Thyroid gland (tissue), 4 donors: Measurements from ENCODE around the gene NUP62CL. TPM values are rescaled to one million over a fixed set of nuclear protein-coding genes. Genes with fewer than 3 reads are reported as not detected.

ENCODE experiments used
- DNase-seq, 2 donors: peaks; one replicate each; pipeline ENCODE4 v3.0.0-alpha.2; 2019
- H3K27ac ChIP-seq, 3 donors: fragments of 200-600 bp; sonication (generic); 1 replicate in 2 of 3; 2 replicates in 1 of 3; pipeline ENCODE4 v1.5.1; 2016 to 2019; ENCODE audit warnings: mild to moderate bottlenecking in 1 of 3, moderate library complexity in 1 of 3
- H3K27me3 ChIP-seq: fragments of 200-600 bp; sonication (generic); one replicate; pipeline ENCODE4 v1.5.1; 2019
- H3K36me3 ChIP-seq, 2 donors: fragments of 200-600 bp; sonication (generic); one replicate each; pipeline ENCODE4 v1.5.1; 2016 to 2019
- H3K4me1 ChIP-seq, 2 donors: fragments of 200-600 bp; sonication (generic); one replicate each; pipeline ENCODE4 v1.5.1; 2017 to 2019
- H3K4me3 ChIP-seq, 3 donors: fragments of 200-600 bp; sonication (generic); replicated peaks in 1 of 3; 1 replicate in 2 of 3; 2 replicates in 1 of 3; pipeline ENCODE4 v1.5.1; 2016; ENCODE audit warnings: mild to moderate bottlenecking in 1 of 3
- H3K9me3 ChIP-seq: fragments of 200-600 bp; sonication (generic); one replicate; pipeline ENCODE4 v1.5.1; 2017
- POLR2A ChIP-seq, 2 donors: fragments of 450-650 bp; IDR thresholded peaks; one replicate each; pipeline ENCODE4 v1.6.1; 2017; ENCODE audit warnings: antibody characterized with exemption in 2 of 2, mild to moderate bottlenecking in 2 of 2, moderate library complexity in 1 of 2
- WGBS, 2 donors: methylation state at CpG; one replicate each; pipeline ENCODE4 v1.1.5; 2017; 5-methylcytosine and 5-hydroxymethylcytosine counted together
- intact Hi-C: fragments of 100-400 bp; cut with DNase I; formaldehyde crosslinking; loops from one replicate; pipeline ENCODE4 v1.15.1; 2023
- total RNA-seq, 4 donors: library from RNA; depleted of rRNA; stranded (reverse); fragments of >200 nt; gene quantifications; one replicate each; pipeline ENCODE4 v1.2.3, GENCODE V29; 2016
- TF ChIP-seq, protein P1 (sequence below), 6 experiments: fragments of 200-600 bp in 3 of 6; fragments of 450-650 bp in 3 of 6; sonication (generic) in 3 of 6; IDR thresholded peaks; one replicate each; pipeline ENCODE4 v1.5.1; 2016 to 2019; ENCODE audit warnings: antibody characterized with exemption in 6 of 6, mild to moderate bottlenecking in 2 of 6, inconsistent platforms in 1 of 6, moderate library complexity in 1 of 6

NUP62CL gene
- total RNA-seq, 4 donors from 2014 or later, result 10.6 to 16.1 (median 15.3) TPM

DNA sequence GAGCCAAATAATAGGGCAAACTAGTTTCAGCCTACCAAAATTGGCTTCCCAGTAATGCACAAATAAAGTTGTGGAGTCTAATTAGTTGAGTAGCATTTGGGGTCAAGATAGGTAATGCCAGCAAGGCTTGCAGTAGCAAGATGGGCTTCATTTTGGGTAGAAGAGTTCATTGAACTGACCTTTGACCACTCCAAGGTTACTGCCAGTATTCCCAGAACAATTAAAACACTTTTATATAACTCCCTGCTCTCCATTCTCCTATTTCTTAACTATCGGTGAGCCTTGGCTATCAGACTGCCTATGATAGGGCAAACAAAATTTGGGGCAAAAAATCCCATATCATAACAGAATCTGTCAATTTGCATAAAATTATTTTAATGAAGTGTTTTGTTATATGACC is 7.2 kb upstream of the NUP62CL start:
- Histone ChIP-seq H3K27ac (no peak overlapping the region), H3K27me3 (no peaks in the 10 kb centered on the region), H3K9me3 (no peaks in the 10 kb centered on the region), H3K4me1 (no peaks in the 10 kb centered on the region), H3K4me3 (no peak overlapping the region), H3K36me3 (no peaks in the 10 kb centered on the region)
- no peak for DNase-seq
- intact Hi-C loops, result no loop called here
- TF ChIP-seq, protein P1, sequence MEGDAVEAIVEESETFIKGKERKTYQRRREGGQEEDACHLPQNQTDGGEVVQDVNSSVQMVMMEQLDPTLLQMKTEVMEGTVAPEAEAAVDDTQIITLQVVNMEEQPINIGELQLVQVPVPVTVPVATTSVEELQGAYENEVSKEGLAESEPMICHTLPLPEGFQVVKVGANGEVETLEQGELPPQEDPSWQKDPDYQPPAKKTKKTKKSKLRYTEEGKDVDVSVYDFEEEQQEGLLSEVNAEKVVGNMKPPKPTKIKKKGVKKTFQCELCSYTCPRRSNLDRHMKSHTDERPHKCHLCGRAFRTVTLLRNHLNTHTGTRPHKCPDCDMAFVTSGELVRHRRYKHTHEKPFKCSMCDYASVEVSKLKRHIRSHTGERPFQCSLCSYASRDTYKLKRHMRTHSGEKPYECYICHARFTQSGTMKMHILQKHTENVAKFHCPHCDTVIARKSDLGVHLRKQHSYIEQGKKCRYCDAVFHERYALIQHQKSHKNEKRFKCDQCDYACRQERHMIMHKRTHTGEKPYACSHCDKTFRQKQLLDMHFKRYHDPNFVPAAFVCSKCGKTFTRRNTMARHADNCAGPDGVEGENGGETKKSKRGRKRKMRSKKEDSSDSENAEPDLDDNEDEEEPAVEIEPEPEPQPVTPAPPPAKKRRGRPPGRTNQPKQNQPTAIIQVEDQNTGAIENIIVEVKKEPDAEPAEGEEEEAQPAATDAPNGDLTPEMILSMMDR (IDR thresholded peaks at IDR 0.05), result no peak
- TF ChIP-seq POLR2A (IDR thresholded peaks at IDR 0.05), result no peak
- WGBS, 2 donors, result 88 to 89% methylated on average over 1 of the region's 1 CpG

DNA sequence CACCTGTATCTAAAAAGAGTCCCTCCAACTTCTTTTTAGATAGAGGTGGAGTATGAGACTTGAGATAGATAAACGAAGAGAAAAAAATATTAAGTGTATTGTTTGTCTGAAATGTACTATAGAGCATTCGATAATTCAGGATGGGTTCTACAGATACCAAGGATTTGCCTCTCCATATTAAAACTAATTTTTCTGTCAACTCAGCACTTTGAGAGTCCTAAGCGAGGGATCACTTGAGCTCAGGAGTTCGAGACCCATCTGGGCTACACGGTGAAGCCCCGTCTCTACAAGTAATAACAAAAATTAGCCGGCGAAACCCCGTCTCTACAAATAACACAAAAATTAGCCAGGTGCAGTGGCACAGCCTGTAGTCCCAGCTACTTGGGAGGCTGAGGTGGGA is 1.7 kb upstream of the NUP62CL start:
- WGBS, 2 donors, result 94 to 95% methylated on average over 9 of the region's 9 CpGs
- intact Hi-C loops, result no loop called here
- TF ChIP-seq, protein P1 (IDR thresholded peaks at IDR 0.05), result no peak
- no peak for TF ChIP-seq POLR2A (IDR thresholded peaks at IDR 0.05)

DNA sequence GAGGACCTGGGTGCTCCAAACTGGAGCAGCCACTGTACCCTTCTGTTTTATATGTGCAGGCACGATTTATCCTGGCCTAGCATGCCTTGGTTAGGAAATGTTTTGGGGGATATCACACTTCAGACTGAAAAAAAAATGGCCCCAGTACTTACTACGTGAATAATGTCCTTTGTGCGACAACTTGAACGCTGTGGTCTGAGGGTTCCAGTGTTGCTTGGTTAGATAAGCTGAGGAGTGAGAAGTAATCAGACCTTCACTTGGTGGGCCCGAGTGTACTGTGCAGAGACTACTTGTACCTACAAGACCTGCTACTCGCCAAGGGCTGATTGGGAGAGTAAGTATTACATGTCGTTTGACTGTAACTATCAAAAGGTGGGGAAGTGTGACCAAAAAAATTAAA is 856 bp upstream of the NUP62CL start:
- Histone ChIP-seq H3K4me1 (no peaks in the 10 kb centered on the region), H3K4me3 (no peak overlapping the region), H3K27ac (no peak overlapping the region), H3K27me3 (peaks cover 6% of the 10 kb centered on the region), H3K36me3 (no peaks in the 10 kb centered on the region), H3K9me3 (no peaks in the 10 kb centered on the region)
- TF ChIP-seq, protein P1 (IDR thresholded peaks at IDR 0.05), result no peak
- TF ChIP-seq POLR2A (IDR thresholded peaks at IDR 0.05), result no peak
- intact Hi-C loops, result no loop called here
- 93 to 97% methylated on average over 7 of the region's 7 CpGs for WGBS, 2 donors
- no peak for DNase-seq

More for the DNA sequence above, 1.7 kb upstream of the NUP62CL start:
- DNase-seq, result no peak
- H3K9me3 ChIP-seq, result no peaks in the 10 kb centered on the region
- H3K4me1 ChIP-seq, result no peaks in the 10 kb centered on the region
- no peak overlapping the region for H3K27ac ChIP-seq
- H3K4me3 ChIP-seq, result no peak overlapping the region
- H3K27me3 ChIP-seq, result peaks cover 6% of the 10 kb centered on the region
- no peaks in the 10 kb centered on the region for H3K36me3 ChIP-seq

DNA sequence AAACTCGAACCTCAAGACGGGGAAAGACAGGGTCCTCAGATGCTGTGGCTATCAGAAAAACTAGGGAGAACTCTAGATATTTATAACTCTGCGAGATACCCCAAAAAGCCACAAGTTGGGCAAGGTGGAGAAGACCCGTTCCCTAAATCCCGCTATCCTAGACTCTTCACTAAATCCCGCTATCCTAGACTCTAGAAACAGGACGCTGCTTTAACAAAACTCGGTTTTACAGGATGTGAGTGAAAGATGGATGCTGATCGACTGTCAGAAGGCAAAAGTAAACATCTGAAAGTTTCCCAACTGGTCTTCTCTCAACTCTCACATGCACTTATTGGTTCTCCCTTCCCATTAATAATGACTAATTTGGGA is 448 bp upstream of the NUP62CL start:
- Histone ChIP-seq H3K4me3 (no peak overlapping the region), H3K9me3 (no peaks in the 10 kb centered on the region), H3K36me3 (no peaks in the 10 kb centered on the region), H3K27ac (no peak overlapping the region), H3K4me1 (no peaks in the 10 kb centered on the region), H3K27me3 (peaks cover 6% of the 10 kb centered on the region)
- 46 to 51% methylated on average over 9 of the region's 9 CpGs for WGBS, 2 donors
- no peak for TF ChIP-seq POLR2A (IDR thresholded peaks at IDR 0.05)
- TF ChIP-seq, protein P1 (IDR thresholded peaks at IDR 0.05), result no peak
- intact Hi-C loops, result no loop called here
- no peak for DNase-seq

DNA sequence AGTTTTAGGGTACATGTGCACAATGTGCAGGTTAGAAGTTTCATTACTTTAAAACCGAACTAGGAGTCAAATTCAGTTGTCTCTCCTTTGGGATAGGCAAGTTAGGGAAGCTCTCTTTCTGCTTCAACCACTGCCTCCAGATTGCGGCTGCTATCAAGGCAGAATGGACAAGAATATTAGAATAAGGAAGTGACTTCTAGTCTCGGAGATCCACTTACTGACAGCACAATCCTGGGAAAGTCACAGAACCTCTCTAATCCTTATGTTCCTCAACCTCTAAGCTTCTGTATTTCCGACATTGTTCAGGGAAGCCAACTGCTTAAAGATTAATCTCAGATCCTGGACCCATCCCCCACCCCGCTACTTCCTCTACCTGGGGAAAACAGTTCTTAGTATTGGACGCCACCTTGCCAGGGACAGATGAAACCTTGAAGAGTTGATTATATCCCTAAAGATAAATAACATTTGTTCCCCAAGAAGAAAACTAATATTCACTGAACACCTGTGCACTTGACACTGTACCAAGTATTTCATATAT is 2.1 kb downstream of the NUP62CL start:
- H3K27ac ChIP-seq, result no peak overlapping the region
- DNase-seq, result no peak
- no peaks in the 10 kb centered on the region for H3K4me1 ChIP-seq
- H3K36me3 ChIP-seq, result no peaks in the 10 kb centered on the region
- WGBS, 2 donors, result 86 to 90% methylated on average over 6 of the region's 6 CpGs
- H3K27me3 ChIP-seq, result peaks cover 6% of the 10 kb centered on the region
- TF ChIP-seq, protein P1 (IDR thresholded peaks at IDR 0.05), result no peak
- no peak for TF ChIP-seq POLR2A (IDR thresholded peaks at IDR 0.05)
- no peaks in the 10 kb centered on the region for H3K9me3 ChIP-seq
- intact Hi-C loops, result no loop called here
- no peak overlapping the region for H3K4me3 ChIP-seq
